Measurements from ENCODE around the gene FAAP100. TPM values are rescaled to one million over a fixed set of nuclear protein-coding genes. Genes with fewer than 3 reads are reported as not detected.

The FAAP100 gene
- total and polyA plus RNA-seq, 3 donors from 2014 or later: 17.6 to 45.8 (median 42.6) TPM

DNA sequence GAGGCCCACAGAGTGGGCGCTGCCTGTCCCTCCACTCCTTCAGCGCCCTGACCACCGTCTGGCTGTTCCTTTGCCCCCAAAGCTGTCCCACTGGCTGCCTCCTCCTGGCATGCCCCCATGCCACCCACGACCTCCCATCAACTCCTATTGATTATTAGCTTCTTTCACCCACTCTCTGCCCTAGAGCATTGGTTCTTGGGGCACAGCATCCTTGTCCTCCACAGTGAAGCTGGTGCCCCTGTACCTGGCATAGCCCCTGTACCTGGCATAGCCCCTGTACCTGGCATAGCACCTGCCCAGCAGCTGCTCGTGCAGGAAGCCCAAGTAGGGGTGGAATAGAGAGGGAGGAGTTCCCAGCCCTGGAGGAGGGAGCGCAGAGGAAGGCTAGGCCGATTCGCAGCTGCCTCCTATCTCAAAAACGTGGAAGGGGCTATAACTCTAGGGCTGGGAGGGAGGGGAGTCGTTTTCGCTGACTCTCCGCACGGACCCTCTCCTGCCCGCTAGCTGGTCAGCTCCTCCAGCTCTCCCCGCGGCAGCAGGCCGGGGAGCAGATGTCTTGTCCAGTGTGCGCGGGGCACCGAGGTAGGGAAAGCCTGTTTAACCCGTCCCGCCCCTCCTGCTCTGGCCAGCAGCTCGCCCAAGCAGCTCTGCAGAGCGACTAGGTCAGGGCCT, 33.9 kb downstream of the FAAP100 start:
- DNase-seq: no peak
- Histone ChIP-seq H3K36me3 (ENCODE audit: low read depth, missing control alignments) (no peaks in the 10 kb centered on the region), H3K4me3 (peak overlapping the region; percentile 34 to 44), H3K4me1 (peaks cover 39% of the 10 kb centered on the region), H3K27me3 (no peaks in the 10 kb centered on the region), H3K27ac (no peak overlapping the region), H3K9me3 (no peaks in the 10 kb centered on the region)
- TF ChIP-seq CTCF (IDR thresholded peaks at IDR 0.05) (no peak), POLR2A (IDR thresholded peaks at IDR 0.05) (no peak)
- WGBS, 2 donors: 22 to 25% methylated on average over 19 to 24 of the region's 24 CpGs
- intact Hi-C loops (cut with DNase I; ENCODE audit: low total_unique reads): no loop called here

DNA sequence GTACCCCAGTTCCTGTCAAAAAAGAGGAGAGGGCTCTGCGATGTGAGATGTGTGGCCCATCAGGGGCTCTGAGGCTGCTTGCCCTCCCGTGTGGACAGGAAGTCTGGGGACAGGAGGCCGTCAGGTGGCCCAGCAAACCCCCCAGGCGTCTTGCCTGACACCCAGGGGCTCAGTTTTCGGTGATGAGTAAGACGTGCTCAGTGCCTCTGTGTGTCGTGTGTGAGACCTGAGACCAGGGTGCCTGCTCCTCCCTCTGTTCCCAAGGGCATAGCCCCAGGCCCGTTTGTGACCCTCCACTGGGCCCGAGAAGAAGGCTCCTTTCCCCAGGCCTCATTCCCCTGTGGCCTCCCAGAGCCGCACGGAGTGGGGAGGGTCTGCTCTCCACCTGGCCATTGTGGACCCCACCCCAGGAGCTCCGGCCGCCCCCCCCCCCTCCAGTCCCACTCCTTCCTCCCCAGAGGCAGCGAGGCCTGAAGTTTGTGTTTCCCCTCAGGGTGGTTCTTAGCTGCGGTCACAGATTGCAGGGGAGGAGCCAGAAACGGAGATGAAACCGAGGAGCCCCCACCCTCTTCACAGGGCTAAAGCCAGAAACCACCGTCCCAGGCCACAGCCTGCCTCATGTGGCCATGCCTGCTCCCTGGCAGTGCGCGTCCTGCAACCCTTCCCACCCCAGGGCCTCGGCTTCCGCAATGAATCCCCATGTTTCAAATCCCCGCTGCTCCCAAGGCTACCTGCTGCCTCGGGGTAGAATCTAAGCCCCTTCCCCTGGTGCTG, 34.6 kb downstream of the FAAP100 start:
- 63 to 76% methylated on average over 15 to 23 of the region's 24 CpGs for WGBS, 2 donors
- Histone ChIP-seq H3K27ac (no peak overlapping the region), H3K36me3 (ENCODE audit: low read depth, missing control alignments) (no peaks in the 10 kb centered on the region), H3K4me1 (peaks cover 39% of the 10 kb centered on the region), H3K4me3 (no peak overlapping the region), H3K9me3 (no peaks in the 10 kb centered on the region), H3K27me3 (no peaks in the 10 kb centered on the region)
- DNase-seq: no peak
- intact Hi-C loops (cut with DNase I; ENCODE audit: low total_unique reads): no loop called here
- TF ChIP-seq POLR2A (IDR thresholded peaks at IDR 0.05): no peak
- no peak for TF ChIP-seq CTCF (IDR thresholded peaks at IDR 0.05)

DNA sequence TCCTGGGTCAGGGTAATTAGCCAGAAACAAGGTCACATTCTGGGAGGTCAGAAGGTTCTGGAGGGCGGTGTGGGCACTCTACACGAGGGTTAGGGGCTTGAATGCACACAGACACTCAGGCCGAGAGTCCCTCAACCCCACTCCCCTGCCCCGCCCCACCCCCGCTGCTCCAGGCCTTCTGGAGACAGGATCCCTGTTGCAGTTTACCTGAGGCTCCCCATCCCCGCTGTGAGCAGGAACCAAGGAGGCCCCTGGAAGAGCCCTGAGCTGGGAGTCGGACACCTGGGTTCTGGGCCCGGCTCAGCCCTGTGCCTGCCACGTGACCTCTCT, 35.2 kb downstream of the FAAP100 start:
- Histone ChIP-seq H3K9me3 (no peaks in the 10 kb centered on the region), H3K27ac (no peak overlapping the region), H3K36me3 (ENCODE audit: low read depth, missing control alignments) (no peaks in the 10 kb centered on the region), H3K27me3 (no peaks in the 10 kb centered on the region), H3K4me1 (peaks cover 39% of the 10 kb centered on the region), H3K4me3 (no peak overlapping the region)
- 89 to 92% methylated on average over 5 to 9 of the region's 9 CpGs for WGBS, 2 donors
- no peak for TF ChIP-seq POLR2A (IDR thresholded peaks at IDR 0.05)
- TF ChIP-seq CTCF (IDR thresholded peaks at IDR 0.05): no peak
- intact Hi-C loops (cut with DNase I; ENCODE audit: low total_unique reads): no loop called here
- DNase-seq: no peak

GRCh38 chr17:81516439-81516838, 35.7 kb downstream of the FAAP100 start:
- no peak for DNase-seq
- peaks cover 39% of the 10 kb centered on the region for H3K4me1 ChIP-seq
- no peak overlapping the region for H3K27ac ChIP-seq
- WGBS, 2 donors: 90 to 100% methylated on average over 1 to 4 of the region's 4 CpGs
- no peaks in the 10 kb centered on the region for H3K36me3 ChIP-seq (ENCODE audit: low read depth, missing control alignments)
- no peaks in the 10 kb centered on the region for H3K27me3 ChIP-seq
- TF ChIP-seq POLR2A (IDR thresholded peaks at IDR 0.05): no peak
- no peak for TF ChIP-seq CTCF (IDR thresholded peaks at IDR 0.05)
- intact Hi-C loops (cut with DNase I; ENCODE audit: low total_unique reads): no loop called here
- H3K9me3 ChIP-seq: no peaks in the 10 kb centered on the region
- no peak overlapping the region for H3K4me3 ChIP-seq
